Endometrial microvascular endothelial cells (primary cell): ENCODE measurements around the gene ZNF77. TPM values are rescaled to one million over a fixed set of nuclear protein-coding genes. Genes with fewer than 3 reads are reported as not detected.
"Not testable (repeated sequence)": the region's sequence is repeated elsewhere in the genome, so short reads cannot be mapped to it uniquely, and the experiment has no call there.

ENCODE experiments used
- in situ Hi-C: cut with HindIII; loops from 2 replicates; pipeline ENCODE4 v1.10.0; 2017; ENCODE audit warnings: low sequenced_read_pairs, low pct_unique_long_range_greater_than_20kb; ENCODE audit errors: inconsistent ontology term
- total RNA-seq: library from RNA; depleted of rRNA; stranded (reverse); fragments of >200 nt; gene quantifications from one replicate; pipeline ENCODE4 v1.2.3, GENCODE V29; 2015; ENCODE audit errors: inconsistent ontology term

ZNF77 gene
- total RNA-seq, 1 donor from 2014 or later, result 2.3 TPM

GRCh38 chr19:2927032-2927430, 17.7 kb downstream of the ZNF77 start:
- in situ Hi-C loops, result no loop called here

DNA sequence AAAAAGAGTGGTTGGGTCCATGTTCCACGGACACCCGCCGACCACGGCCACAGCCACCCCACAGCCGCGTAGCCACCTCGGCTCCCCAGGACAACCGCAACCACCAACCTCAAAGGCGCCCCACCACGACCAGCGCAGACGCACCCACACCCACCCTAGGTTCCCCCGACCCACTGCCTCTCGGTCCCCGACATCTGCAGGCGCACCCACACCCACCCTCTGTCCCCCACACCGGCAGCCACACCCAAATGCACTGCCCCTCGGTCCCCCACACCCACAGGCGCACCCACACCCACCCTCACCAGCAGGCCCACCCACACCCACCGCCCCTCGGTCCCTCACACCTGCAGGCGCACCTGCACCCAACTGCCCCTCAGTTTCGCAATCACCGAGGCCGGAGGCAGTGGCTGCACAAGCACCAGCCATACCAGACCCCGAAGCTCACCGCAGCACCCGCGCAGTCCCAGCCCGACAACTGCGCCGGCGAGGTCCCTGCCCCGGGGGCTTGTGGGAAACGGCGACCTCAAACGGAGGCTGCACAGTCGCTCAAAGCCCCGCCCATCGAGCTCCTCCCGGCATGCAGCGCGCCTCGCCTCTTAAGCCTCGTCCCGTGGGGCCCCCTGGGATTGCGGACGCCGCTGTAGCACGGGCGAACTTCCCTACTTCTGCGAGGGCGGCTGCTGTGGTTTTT, 18.3 kb downstream of the ZNF77 start:
- in situ Hi-C loops, result no loop called here

- in situ Hi-C loops, result no loop called here
Measured at GRCh38 chr19:2923510-2923909, 21.3 kb downstream of the ZNF77 start.

GRCh38 chr19:2922987-2923386, 21.8 kb downstream of the ZNF77 start:
- in situ Hi-C loops, result no loop called here

DNA sequence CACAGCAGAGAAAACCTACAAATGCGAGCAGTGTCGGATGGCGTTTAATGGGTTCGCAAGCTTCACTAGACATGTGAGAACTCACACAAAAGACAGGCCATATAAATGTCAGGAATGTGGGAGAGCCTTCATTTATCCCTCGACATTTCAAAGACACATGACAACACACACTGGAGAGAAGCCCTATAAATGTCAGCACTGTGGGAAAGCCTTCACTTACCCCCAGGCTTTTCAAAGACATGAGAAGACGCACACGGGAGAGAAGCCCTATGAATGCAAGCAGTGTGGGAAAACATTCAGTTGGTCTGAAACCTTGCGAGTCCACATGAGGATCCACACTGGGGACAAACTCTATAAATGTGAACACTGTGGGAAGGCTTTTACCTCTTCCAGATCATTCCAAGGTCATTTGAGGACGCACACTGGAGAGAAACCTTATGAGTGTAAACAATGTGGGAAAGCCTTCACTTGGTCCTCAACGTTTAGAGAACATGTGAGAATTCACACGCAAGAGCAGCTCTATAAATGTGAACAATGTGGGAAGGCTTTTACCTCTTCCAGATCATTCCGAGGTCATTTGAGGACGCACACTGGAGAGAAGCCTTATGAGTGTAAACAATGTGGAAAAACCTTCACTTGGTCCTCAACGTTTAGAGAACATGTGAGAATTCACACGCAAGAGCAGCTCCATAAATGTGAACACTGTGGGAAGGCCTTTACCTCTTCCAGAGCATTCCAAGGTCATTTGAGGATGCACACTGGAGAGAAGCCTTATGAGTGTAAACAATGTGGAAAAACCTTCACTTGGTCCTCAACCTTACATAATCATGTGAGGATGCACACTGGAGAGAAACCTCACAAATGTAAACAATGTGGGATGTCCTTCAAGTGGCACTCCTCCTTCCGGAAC, 27.2 kb downstream of the ZNF77 start:
- in situ Hi-C loops, result no loop called here

DNA sequence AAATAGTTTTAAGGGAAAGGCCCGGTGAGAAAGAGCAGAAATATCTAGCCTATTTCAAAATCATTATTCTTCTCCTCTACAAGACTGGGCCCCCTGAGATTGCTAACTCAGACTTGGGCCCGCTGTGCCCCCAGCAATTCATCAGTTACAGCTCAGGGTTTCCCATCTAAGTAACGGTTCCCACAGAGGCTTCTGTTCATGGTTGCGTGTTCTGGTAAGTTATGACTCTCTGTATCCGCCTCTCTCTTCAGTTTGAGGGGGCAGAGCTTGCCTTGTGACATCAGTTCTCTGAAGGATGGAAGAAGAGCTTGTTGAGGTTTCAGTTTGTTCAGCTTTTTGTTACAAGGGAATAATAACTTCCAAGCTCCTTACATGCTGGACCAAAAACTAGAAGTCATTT, 32.5 kb downstream of the ZNF77 start:
- in situ Hi-C loops, result no loop called here

DNA sequence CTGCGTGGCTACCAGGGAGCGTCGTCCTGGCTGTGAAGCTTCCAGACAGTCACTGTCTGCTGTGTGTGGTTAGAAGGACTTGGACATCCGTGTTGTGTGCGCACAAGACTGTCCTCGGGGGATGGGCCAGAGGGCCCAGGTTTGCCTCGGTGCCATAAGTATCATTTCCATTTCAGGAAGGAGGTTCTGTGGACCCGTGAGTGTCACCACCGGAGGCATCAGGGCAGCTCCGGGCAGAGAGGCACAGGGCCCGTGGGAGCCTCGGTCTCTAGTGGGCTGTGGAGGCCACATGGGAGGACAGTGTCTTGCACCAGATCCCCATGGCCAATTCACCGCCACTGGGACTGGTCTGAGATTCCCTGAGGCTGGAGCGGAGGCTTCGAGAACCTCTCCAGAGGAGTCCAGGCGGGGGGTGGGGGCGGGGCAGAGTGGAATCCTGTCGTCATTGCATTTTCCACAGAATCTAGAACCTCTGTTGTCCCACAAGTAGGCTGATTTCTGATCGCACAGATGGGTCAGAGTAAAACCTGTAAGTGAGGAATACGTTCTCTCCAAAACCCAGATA, 38.1 kb downstream of the ZNF77 start:
- in situ Hi-C loops, result no loop called here

GRCh38 chr19:2905918-2906519, 38.8 kb downstream of the ZNF77 start:
- in situ Hi-C loops, result no loop called here

DNA sequence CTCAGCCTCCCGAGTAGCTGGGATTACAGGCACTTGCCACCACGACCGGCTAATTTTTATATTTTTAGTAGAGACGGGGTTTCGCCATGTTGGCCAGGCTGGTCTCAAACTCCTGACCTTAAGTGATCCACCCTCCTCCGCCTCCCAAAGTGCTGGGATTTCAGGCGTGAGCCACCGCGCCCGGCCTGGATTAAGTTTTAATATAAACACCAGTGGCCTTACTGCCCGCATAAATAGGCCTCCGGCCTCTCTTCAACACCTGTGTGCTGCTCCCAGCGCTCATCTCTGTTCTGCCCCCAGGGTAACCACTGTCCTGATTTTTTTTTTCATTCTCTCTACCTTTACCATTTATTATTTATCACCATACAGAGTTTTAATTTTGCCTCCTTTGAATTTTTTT, 41.4 kb downstream of the ZNF77 start:
- in situ Hi-C loops, result not testable (repeated sequence)

DNA sequence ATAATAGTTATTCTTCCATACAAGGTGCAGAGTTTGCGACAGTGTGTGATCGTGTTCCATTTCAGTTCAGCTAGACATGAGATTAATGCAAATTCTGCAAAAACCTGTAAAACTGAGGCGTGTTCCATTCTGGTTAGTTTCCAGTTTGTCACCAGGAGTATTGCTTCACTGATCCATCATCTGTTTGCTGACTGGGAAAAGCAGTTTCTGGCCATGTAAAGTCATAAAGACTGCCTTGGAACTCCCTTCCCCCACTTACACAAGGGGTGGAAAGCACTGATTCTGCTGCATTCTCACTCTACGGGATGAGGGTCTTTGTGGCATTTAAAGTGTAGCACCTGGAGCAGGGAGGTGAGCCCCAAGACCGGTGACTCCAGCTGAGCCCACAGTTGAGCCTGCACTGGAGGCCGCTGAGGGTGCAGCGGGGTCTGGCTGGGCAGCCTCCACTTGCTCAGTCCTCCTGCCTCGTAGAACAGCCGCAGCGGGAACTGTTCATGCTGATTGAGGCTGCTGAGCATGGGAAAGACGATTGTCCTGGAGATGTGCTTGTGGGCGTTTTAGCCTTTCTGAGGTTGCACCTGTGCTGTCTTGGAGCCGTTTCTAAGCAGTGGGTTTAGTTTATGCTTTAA, 42.1 kb downstream of the ZNF77 start:
- in situ Hi-C loops, result no loop called here

DNA sequence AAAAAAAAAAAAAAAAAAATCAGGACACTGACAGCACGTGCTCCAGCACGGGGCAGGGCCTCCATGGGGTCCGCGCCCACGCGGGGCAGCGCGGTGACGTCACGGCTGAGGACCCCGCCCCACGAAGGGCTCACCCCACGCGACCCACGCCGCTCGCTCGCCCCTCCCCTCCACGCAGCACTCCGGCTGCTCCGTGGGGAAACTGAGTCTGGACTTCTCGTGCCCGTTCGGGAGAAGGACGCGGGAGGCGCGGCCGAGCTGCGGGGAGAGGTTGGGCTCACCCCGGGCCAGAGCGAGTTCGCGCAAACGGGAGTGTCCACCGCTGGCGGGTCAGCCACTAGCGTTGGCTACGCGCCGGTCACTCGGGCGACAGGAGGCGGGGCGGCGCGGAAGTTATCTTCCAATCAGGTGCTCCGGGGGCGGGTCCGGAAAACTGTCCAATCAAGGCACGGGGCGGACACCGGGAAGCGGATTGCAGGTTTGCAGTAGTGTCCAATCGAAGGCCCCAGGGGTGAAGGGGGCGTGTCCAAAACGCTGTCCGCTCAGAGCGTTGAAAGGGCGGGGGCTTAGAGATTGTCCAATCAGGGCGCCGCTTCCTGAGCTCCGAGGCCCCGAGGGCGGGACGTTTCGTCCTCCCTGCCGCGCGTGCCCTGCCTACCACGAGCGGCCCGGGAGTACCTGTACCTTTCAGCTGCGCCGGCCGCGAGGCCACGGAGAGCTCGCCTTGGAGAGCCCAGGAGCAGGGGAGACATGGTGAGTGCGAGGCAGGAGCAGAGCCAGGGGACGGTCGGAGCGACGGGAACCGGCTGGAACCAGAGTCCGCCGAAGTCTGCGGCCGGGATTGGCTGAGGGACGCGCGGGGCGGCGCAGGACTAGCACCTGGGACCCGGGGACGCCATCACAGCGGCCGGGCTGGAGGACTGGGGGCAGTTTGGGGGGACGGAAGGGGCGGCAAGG, 44.2 kb downstream of the ZNF77 start, which contains the start of gene ZNF57:
Gene ZNF57, plus strand, starts transcription at position 633 of the 957 bp plus-strand sequence. Its CDS starts 118 bp downstream, at position 751.
- in situ Hi-C loops, result no loop called here

GRCh38 chr19:2896694-2897093, 48.1 kb downstream of the ZNF77 start:
- in situ Hi-C loops, result no loop called here

DNA sequence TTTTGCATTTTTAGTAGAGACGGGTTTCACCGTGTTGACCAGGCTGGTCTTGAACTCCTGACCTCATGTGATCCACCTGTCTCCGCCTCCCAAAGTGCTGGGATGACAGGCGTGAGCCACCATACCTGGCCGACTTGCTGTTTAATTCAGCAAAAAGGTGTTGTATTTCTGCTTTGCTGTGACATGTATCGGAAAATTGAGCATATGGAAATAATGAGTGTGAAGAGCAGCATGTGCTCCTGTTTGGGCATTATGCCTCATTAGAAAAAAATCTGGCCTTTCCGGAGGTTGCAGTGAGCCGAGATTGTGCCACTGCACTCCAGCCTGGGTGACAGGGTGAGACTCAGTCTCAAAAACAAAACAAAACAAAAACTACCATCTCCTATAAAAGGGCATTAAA, 54.2 kb downstream of the ZNF77 start:
- in situ Hi-C loops, result not testable (repeated sequence)

GRCh38 chr19:2888731-2889224, 56.0 kb downstream of the ZNF77 start:
- in situ Hi-C loops, result no loop called here

DNA sequence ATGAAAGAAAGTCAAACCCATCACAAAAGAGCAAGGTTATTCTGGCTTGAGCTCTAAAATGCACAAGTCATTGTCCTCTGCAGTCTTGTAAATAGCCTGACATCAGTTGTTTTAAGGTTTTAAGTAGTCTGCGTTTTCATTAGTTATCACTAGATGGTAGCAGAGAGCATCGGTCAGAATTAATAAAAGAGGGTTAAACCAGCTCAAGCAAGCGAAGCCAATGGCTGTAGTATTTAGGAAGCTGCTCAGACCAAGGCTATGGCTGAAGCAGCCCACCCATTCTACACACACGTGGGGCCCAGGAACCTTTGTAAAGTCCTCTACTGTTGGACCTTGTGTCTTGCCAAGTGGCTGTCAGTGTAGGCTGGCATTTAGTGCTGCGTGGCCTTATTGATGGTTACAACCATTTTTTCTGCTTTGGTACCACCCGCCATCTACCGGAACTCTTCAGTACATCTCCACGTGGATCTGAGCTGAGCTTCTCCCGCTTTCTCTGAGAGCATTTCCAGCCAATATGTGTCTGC, 57.3 kb downstream of the ZNF77 start:
- in situ Hi-C loops, result no loop called here

GRCh38 chr19:2885736-2886135, 59.0 kb downstream of the ZNF77 start:
- in situ Hi-C loops, result no loop called here

GRCh38 chr19:2883686-2884439, 60.9 kb downstream of the ZNF77 start:
- in situ Hi-C loops, result no loop called here
